SK-N-SH treated with all-trans-retinoic acid at 6 μM for 48 hours (cell line): Measurements from ENCODE around the gene GLYR1.

Experiments
- ATAC-seq: fragments of 200-7000 bp; cut with Tn5 transposase; 3 replicates; pipeline ENCODE4 v1.9.1; 2020; ENCODE audit warnings: mild to moderate bottlenecking, moderate library complexity
- ARNTL ChIP-seq: fragments of 450-650 bp; formaldehyde crosslinking; IDR thresholded peaks from 2 replicates; pipeline ENCODE4 v1.5.0; 2020; ENCODE audit warnings: low read depth, mild to moderate bottlenecking, moderate library complexity, borderline replicate concordance
- BACH2 ChIP-seq: fragments of 250-450 bp; sonication (Bioruptor Pico); IDR thresholded peaks from 2 replicates; pipeline ENCODE4 v1.9.0; 2021; ENCODE audit warnings: mild to moderate bottlenecking, borderline replicate concordance
- CREB5 ChIP-seq: fragments of 250-450 bp; sonication (Bioruptor Pico); IDR thresholded peaks from 2 replicates; pipeline ENCODE4 v1.5.1; 2020; ENCODE audit warnings: low read depth, mild to moderate bottlenecking, moderate library complexity
- CSDC2 ChIP-seq: fragments of 250-450 bp; sonication (Bioruptor Pico); IDR thresholded peaks from 2 replicates; pipeline ENCODE4 v1.5.0; 2020; ENCODE audit warnings: mild to moderate bottlenecking, moderate library complexity
- CSRNP3 ChIP-seq: fragments of 250-450 bp; sonication (Bioruptor Pico); IDR thresholded peaks from 2 replicates; pipeline ENCODE4 v1.5.1; 2021; ENCODE audit warnings: mild to moderate bottlenecking, moderate library complexity
- ESRRG ChIP-seq: fragments of 250-450 bp; sonication (Bioruptor Pico); IDR thresholded peaks from 2 replicates; pipeline ENCODE4 v1.6.1; 2021; ENCODE audit warnings: mild to moderate bottlenecking
- GLIS3 ChIP-seq: fragments of 250-450 bp; sonication (Bioruptor Pico); IDR thresholded peaks from 2 replicates; pipeline ENCODE4 v1.5.0; 2020; ENCODE audit warnings: mild to moderate bottlenecking, moderate library complexity
- ISL1 ChIP-seq: fragments of 250-450 bp; sonication (Bioruptor Pico); IDR thresholded peaks from 2 replicates; pipeline ENCODE4 v2.1.2; 2022; ENCODE audit warnings: mild to moderate bottlenecking, moderate library complexity
- OSR1 ChIP-seq: fragments of 250-450 bp; sonication (Bioruptor Pico); IDR thresholded peaks from 2 replicates; pipeline ENCODE4 v1.8.0; 2022; ENCODE audit warnings: moderate library complexity, mild to moderate bottlenecking, inconsistent platforms
- PATZ1 ChIP-seq: fragments of 250-450 bp; sonication (Bioruptor Pico); IDR thresholded peaks from 2 replicates; pipeline ENCODE4 v1.8.0; 2020; ENCODE audit warnings: mild to moderate bottlenecking, moderate library complexity, borderline replicate concordance
- POU6F1 ChIP-seq: fragments of 250-450 bp; sonication (Bioruptor Pico); IDR thresholded peaks from 2 replicates; pipeline ENCODE4 v1.8.0; 2021; ENCODE audit warnings: low read depth, mild to moderate bottlenecking, moderate library complexity, borderline replicate concordance
- SNAI2 ChIP-seq: fragments of 250-450 bp; sonication (Bioruptor Pico); IDR thresholded peaks from 2 replicates; pipeline ENCODE4 v1.5.0; 2020; ENCODE audit warnings: mild to moderate bottlenecking, moderate library complexity
- TCF4 ChIP-seq: fragments of 250-450 bp; sonication (Bioruptor Pico); IDR thresholded peaks from 2 replicates; pipeline ENCODE4 v1.8.0; 2021; ENCODE audit warnings: mild to moderate bottlenecking, moderate library complexity, borderline replicate concordance
- TSHZ2 ChIP-seq: fragments of 250-450 bp; sonication (Bioruptor Pico); IDR thresholded peaks from 2 replicates; pipeline ENCODE4 v1.5.0; 2020; ENCODE audit warnings: mild to moderate bottlenecking, moderate library complexity
- ZC3H10 ChIP-seq: fragments of 250-450 bp; sonication (Bioruptor Pico); IDR thresholded peaks from 2 replicates; pipeline ENCODE4 v1.5.1; 2021; ENCODE audit warnings: mild to moderate bottlenecking, moderate library complexity
- ZFP30 ChIP-seq: fragments of 450-650 bp; formaldehyde crosslinking; IDR thresholded peaks from 2 replicates; pipeline ENCODE4 v1.5.0; 2022; ENCODE audit warnings: mild to moderate bottlenecking, moderate library complexity

Gene GLYR1

GRCh38 chr16:4768549-4769305 is 78.4 kb downstream of the GLYR1 start (continued):
- no peak for TF ChIP-seq POU6F1 (CRISPR knock-in tag)

- no peak for TF ChIP-seq CREB5
- TF ChIP-seq CSRNP3 (CRISPR knock-in tag), result no peak
- no peak for TF ChIP-seq ISL1 (CRISPR knock-in tag)
- TF ChIP-seq BACH2 (CRISPR knock-in tag), result no peak
- TF ChIP-seq TCF4 (CRISPR knock-in tag), result no peak
- TF ChIP-seq GLIS3, result no peak
- TF ChIP-seq ZFP30 (CRISPR knock-in tag), result no peak
- TF ChIP-seq CSDC2 (CRISPR knock-in tag), result no peak
- TF ChIP-seq POU6F1 (CRISPR knock-in tag), result no peak
- TF ChIP-seq SNAI2 (CRISPR knock-in tag), result no peak
- no peak for TF ChIP-seq OSR1
- TF ChIP-seq ESRRG (CRISPR knock-in tag), result no peak
- no peak for TF ChIP-seq PATZ1 (CRISPR knock-in tag)
- no peak for TF ChIP-seq ZC3H10 (CRISPR knock-in tag)
- no peak for TF ChIP-seq ARNTL
- ATAC-seq, result no peak
Observed at GRCh38 chr16:4767872-4768548, 79.1 kb downstream of the GLYR1 start.

GRCh38 chr16:4766875-4767628 is 80.0 kb downstream of the GLYR1 start, which contains the start of gene ZNF500:
Gene ZNF500 (minus strand): TSS chr16:4767162. CDS start chr16:4765978, 1,184 bp downstream.
- TF ChIP-seq ISL1 (CRISPR knock-in tag) (no peak), TSHZ2 (CRISPR knock-in tag) (peak; percentile 50; the same call in 1 of the 2 replicates)
- ATAC-seq, result peak; percentile 96
